Right ventricle myocardium superior (tissue), 1 donor: ENCODE results near the gene NTMT1. TPM values are rescaled to one million over a fixed set of nuclear protein-coding genes. Genes with fewer than 3 reads are reported as not detected.
"Not testable (repeated sequence)": the region's sequence is repeated elsewhere in the genome, so short reads cannot be mapped to it uniquely, and the experiment has no call there.

Experiments used
- ATAC-seq: fragments of 200-7000 bp; cut with Tn5 transposase; one replicate; pipeline ENCODE4 v1.9.1; 2020; ENCODE audit warnings: mild to moderate bottlenecking; ENCODE audit not compliant: poor library complexity
- DNase-seq: peaks from one replicate; pipeline ENCODE4 v3.0.0-alpha.2; 2020
- intact Hi-C: fragments of 100-400 bp; cut with DNase I; formaldehyde crosslinking; loops from one replicate; pipeline ENCODE4 v1.11.2; 2022
- long read RNA-seq: library from polyadenylated mRNA; unstranded; transcript quantifications from one replicate; pipeline ENCODE4 v2.0.0, GENCODE V29; 2021
- total RNA-seq: library from RNA; stranded (reverse); fragmentation: NEBNext Ultra II Directional; extraction: Animal tissue kit (Norgen Biotek cat#: 25700); gene quantifications from one replicate; pipeline ENCODE4 v1.2.1, GENCODE V29; 2021
- donor health status: DM: no; HTN: yes; CAD: no; lungs with severe emphysema.

NTMT1 gene, protein sequence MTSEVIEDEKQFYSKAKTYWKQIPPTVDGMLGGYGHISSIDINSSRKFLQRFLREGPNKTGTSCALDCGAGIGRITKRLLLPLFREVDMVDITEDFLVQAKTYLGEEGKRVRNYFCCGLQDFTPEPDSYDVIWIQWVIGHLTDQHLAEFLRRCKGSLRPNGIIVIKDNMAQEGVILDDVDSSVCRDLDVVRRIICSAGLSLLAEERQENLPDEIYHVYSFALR
- 66.7 TPM for total RNA-seq
- long read RNA-seq, transcript NTMT1-202 (4 exons, 741 nt) = minor isoform, 8 of 95 reads
- long read RNA-seq, transcript NTMT1-203 (4 exons, 1,315 nt) = major isoform, 70 of 95 reads
- long read RNA-seq, partial matches to known transcripts = 1 of 95 reads
- long read RNA-seq, other reads (novel, unspliced or antisense) = 5 of 95 reads

DNA sequence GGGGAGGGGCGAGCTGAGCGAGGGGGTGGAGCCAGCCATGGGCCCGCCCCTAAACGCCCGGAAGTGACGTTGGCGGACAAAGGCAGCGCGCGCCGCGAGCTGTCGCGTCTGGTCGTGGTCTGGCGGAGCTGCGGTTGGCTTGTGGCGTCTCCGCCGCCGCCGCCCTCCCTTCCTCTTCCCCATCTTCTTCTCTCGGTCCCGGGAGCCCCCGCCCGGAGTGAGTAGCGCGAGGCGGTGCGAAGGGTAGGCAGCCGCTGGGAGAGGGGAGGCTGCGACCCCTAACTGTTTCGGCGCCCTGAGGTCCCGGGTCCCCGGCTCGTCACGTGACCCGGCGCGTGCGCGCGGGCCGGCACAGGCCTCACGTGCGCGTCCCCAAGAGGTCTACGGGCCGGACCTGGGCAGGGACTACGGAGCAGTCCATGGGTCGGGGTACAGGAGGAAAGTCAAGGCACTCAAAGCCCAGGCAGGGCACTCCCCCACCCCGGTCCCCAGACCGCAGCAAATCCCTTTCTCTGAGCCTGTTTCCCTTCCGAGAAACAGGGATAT, at the start of gene NTMT1:
TSS of gene NTMT1 (plus strand) at position 85 of the 546 bp plus-strand sequence. CDS start 6,541 bp downstream, outside the sequence.
- ATAC-seq (peak; percentile 96), DNase-seq (peak; percentile 92)
- intact Hi-C loops = no loop called here

DNA sequence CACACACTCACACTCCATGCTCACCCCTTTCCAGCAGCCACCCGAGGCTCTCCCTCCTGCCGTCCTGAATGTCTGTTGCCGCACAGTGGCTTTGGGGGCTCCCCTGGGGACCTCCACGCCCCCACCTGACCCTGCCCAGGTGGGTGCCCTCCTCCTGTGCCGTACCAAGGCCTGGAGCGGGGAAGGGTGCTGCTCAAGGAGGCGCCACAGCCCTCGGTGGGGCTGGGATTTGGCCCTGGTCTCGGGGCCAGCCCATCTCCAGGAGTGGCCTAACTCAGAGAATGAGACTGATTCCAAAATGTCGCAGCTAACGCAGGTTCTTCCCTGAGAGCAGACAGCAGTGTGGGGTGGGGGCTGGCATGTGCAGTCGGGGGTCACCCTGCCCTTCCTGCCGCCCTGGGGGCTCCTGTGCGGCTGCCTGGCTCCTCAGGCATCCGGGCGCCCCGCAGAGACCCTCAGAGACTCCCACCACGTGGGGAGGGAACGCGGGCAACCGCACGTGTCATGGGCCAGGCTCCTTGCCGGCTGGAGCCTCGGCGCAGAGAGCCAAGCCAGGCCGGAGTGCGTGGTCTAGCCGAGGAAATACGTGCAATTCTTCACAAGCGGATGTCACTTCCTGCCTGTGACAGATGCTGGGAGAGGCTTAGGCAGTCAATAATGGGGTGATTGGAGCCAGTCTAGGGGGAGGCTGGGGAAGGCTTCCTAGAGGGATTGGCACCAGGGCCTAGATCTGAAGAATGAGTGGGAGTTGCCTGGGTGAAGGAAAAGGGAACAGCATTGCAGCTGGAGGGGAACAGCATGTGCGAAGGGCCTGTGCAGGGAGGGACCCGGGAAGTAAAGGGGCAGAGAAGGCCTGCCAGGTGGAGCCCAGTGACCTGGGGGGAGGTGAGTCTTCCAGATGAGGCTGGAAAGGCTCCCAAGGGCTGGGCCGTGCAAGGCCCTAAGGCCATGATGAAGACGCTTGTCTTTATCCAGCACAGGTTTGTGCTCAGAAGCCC, 49.1 kb upstream of the NTMT1 start:
- intact Hi-C loops = no loop called here
- DNase-seq (peak; percentile 54), ATAC-seq (no peak)

DNA sequence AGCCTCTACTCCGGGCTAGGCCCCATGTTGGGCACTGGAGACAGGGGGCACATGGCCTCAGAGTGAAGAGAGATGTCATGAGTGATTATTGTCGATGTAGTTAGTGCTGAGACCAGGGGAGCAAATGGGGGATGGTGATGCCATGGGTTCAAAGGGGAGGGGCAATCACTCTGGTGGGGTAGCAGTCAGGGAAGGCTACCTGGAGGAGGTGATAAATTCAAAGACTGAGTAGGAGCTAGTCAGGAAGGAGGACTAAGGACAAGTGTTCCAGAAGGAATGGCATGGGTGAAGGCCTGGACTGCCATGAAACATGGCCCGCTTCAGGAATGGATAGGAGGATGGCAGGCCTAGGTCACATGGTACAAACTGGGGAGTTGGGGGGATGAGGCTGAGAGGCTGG, 46.7 kb upstream of the NTMT1 start:
- ATAC-seq = no peak

DNA sequence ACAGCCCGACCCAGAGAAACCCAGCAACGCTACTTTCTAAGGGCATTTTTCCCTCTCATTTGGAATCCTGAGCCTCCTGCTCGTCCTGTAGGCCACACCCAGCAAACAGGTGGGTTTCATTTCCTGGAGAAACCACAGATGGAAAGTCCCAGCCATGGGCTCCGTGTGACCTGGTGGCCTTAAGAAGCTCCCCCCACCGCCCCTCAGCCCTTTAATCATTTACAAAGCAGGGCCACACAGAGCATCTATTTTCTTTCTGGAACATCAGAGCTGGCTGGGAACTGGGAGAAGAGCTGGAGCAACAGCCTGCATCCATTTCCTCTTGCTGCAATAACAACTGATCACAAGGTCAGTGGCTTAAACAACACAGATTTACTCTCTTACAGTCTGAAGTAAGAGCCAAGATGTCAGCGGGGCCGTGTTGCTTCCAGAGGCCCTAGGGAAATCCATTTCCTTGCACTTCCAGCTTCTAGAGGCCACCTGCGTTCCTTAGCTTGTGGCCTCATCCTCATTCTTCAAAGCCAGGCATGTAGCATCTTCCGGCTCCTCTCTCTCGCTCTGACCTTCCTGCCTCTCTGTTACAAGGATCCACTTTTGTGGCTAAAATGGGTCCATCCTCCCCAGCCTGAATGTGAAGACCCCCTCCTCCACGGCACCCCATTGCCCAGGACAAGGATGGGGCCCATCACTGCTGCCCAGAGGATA, 45.6 kb upstream of the NTMT1 start:
- ATAC-seq (no peak), DNase-seq (no peak)
- intact Hi-C loops = no loop called here

More for the DNA sequence above, 46.7 kb upstream of the NTMT1 start:
- DNase-seq = no peak
- intact Hi-C loops = no loop called here

DNA sequence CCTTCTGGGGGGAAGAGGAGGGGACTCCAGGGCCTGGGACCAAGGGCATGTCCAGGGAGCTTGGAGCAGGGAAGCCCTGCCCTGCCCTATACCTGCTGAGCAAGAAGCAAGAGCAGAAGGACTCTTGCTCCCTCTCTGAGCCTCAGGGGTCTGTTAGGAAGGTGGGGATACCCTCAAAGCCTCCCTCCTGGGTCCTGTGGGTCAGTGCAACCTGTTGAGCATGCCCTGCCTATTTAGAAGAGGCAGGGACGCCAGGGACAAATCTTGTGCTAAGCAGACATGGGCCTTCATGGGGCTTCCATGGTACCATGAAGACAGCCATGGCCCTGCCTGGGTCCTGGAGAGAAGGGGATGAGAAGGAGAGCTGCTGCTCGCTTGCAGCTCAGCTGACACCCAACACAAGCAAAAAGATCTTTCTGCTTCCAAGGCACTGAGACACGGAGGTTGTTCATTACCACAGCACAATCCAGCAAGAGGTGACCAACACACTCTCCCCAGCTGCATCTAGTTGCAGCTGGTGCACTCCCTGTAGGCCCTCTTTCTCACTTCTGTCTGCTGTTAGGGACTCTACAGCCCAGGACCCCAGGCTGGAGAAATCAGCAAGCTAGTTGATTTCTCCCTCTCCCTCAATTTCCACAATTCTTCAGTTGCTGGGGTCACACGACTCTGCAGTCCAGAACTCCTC, 44.3 kb upstream of the NTMT1 start:
- no peak for ATAC-seq
- DNase-seq = no peak
- intact Hi-C loops = no loop called here

DNA sequence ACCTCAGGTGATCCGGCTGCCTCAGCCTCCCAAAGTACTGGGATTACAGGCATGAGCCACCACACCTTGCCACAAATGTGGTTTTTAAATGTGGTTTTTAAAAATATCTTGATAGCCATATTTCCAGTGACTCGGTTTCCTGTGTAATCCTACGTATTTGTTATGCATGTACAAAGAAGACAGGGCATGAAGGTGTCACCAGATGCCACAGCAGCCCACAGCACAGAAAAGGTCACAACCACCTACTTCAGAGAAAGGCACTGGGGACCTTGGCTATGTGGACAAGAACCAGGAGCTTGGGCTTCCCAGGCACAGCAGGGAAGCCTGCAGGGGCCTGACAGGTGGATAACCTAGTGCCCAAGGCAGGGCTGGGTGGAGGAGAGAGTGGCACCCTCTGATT, 43.1 kb upstream of the NTMT1 start:
- DNase-seq (no peak), ATAC-seq (no peak)
- intact Hi-C loops = no loop called here

DNA sequence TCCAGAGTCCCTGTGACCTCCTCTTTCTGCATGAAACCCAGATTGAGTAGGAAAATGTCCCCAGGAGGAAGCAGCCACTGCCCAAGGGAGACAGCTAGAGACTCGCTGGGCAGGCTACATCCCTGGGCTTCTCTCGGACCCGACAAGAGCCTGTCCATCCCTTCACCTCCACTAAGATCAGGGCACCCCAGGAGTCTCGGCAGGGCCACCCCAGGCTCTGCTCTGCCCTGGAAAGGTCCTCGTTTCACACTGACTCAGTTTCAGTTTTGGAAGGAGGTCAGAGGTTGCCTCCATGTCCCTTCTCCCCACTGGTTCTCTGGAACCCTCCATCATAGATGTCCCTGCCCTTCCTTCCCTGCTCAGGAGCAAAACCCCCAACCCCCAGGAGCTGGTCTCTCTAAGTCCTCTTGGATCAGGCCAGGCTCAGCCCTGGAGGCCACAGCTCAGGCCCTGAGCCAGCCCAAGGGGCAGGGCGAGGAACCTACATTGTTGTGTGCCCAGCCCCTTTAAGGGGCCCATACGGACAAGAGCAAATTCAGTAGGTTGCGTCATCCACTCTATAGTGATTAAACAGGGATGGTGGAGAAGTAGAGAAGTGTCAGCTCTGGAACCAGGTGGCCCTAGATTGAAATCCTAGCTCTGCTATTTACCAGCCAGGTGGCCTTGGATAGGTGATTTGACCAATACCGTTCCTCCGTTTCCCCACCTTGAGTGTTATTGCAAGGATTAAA, 42.5 kb upstream of the NTMT1 start:
- ATAC-seq = no peak

DNA sequence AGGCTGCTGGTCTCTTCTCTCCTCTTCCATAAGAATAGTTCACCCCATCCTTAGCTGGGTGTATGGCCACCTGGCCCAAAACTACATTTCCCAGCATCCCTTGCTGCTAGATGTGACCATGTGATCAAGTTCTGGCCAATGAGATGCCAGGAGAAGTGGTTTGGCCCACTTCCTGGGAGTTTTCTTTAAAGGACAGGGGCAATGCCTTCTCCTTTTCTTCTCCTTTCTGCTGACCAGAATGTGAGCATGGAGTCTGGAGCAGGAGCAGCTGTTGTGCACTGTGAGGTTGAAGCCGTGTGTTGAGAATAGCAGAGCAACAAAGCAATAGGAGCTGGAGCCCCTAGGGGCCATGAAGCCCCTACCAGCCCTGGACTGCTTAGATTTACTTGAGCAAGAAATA, 41.8 kb upstream of the NTMT1 start:
- peak; percentile 89 for ATAC-seq
- intact Hi-C loops = no loop called here
- DNase-seq = peak; percentile 63

More for the DNA sequence above, 42.5 kb upstream of the NTMT1 start:
- no peak for DNase-seq
- intact Hi-C loops = no loop called here

DNA sequence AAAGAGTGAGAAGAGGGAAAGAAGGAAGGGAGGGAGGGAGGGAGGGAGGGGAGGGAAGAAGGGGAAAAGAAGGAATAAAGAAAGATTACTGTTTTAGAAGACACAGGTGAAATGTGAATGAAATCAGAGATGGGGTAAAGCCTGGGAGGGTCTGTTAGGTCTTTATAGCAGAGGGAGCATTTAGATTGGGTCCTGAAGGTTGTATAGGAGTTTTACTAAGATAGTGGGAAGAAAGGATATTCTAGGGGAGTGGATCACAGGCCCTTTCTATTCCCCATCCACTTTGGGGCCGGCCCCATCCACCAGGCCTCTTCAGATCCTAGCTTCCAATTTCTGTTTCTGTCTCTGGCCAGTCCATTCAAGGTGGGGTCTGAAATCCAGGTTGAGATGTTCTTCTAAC, 40.6 kb upstream of the NTMT1 start:
- no peak for DNase-seq
- ATAC-seq = no peak
- intact Hi-C loops = no loop called here

DNA sequence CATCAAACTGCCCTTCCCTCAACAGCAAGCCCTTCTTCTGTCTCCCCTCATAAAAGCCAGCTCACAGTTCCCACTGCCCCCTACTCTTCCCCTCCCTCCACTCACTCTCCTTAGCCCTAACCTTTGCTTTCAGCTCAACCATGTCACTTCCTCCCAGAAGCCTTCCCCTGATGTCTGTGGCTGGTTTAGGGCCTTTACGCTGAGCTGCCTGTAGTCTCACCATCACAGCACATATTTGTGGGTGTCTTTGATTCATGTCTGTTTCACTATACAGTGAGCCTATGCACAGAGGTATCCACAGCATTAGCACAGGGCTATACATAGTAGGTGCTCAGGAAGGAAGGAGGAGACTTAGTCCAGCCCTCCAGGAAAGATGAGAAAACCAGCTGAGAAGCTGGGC, 39.7 kb upstream of the NTMT1 start:
- DNase-seq = no peak
- ATAC-seq = no peak
- intact Hi-C loops = no loop called here

DNA sequence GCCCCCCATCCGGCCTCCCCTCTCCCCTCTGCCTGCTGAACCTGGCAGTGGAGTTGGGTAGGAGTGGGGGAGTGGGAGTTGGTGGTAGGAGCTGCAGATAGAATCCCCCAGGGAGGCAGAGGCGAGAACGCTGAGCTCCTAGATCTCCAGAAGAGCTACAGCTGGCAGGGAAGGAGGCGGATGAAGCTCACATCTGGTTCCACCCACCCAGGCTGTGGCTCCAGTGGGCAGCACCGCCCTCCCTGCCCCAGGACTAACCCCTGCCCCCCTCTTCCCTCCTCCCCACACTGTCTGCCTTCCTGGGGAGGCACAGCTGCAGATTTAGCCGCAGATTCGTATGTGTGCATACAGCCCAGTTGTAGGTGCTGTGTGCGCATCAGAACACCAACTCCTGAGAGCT, 39.3 kb upstream of the NTMT1 start:
- intact Hi-C loops = no loop called here
- DNase-seq = no peak
- ATAC-seq = no peak

DNA sequence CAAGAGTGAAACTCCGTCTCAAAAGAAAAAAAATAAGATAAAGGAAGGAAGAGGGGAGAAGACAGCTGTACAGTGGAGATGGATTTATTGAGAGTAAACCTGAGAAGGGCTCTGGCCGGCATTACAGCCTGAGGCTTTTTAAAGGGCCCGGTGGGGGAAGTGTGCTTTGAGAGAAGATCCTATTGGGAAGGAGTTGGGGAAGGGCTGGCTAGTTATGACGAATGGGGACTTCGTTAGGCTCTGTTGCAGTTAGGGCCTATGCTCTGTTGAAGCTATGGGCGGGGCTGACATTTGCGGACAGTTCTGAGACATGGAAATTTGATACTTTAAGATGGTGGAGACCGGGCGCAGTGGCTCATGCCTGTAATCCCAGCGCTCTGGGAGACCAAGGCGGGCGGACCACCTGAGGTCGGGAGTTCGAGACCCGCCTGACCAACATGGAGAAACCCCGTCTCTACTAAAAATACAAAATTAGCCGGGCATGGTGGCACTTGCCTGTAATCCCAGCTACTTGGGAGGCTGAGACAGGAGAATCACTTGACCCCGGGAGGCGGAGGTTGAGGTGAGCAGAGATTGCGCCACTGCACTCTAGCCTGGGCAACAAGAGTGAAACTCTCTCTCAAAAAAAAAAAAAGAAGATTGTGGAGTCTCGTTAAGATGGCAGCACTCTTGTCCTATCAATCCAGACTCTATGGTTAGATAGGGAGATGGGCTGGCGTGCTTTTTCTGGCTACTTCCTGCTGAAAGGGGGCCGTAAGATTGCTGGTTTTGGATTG, 38.3 kb upstream of the NTMT1 start:
- intact Hi-C loops = no loop called here
- ATAC-seq (no peak), DNase-seq (no peak)

DNA sequence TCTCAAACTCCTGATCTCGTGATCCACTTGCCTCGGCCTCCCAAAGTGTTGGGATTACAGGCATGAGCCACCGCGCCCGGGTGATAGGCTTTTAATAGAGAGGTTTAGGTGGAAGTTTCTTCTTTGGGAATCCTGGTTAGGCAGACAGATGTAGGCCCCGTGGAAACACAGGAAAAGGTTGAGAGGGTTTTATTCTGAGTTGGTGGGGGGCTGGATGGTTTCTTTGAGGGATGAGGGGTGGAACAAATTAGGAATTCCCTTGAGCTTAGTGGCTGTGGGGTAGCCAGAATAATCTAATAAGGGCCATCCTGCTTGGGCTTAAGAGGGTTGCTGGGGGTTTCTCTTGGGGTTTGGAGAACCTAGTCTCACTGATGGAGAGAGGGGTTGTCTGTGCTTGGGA, 35.5 kb upstream of the NTMT1 start:
- DNase-seq (no peak), ATAC-seq (no peak)
- intact Hi-C loops = no loop called here

DNA sequence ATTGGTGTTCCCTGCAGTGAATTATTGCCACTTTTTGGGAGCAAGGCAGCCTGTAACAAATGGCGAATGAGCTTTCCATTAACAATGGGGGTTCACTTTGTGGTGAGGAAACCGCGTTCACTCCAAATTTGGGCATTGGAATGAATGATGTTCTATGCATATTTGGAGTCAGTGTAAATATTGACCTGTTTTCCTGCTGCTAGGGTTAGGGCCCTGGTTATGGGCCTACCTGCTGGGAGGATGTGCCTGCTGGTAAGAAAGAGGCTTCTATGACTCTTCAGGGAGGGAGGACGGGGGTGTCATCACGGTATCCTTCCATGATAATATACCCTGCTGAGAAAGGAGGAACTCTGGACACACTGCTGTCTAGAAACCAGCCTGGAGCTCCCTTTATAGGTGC, 34.0 kb upstream of the NTMT1 start:
- ATAC-seq (no peak), DNase-seq (no peak)
- intact Hi-C loops = no loop called here

DNA sequence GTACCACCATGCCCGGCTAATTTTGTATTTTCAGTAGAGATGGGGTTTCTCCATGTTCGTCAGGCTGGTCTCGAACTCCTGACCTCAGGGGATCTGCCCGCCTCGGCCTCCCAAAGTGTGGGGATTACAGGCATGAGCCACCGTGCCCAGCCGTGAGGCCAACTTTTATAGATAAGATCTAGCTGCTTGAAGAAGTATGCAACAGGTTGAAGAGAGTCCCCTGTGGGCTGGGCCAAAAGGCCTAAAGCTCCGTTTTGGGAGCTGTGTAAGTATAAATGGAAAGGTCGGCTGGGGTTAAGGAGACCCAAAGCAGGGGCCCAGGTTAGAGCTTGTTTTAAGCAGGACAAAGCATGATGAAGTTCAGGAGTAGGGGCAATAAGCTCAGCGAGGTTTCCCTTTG, 33.2 kb upstream of the NTMT1 start:
- ATAC-seq, intact Hi-C loops, DNase-seq: not testable (repeated sequence)

DNA sequence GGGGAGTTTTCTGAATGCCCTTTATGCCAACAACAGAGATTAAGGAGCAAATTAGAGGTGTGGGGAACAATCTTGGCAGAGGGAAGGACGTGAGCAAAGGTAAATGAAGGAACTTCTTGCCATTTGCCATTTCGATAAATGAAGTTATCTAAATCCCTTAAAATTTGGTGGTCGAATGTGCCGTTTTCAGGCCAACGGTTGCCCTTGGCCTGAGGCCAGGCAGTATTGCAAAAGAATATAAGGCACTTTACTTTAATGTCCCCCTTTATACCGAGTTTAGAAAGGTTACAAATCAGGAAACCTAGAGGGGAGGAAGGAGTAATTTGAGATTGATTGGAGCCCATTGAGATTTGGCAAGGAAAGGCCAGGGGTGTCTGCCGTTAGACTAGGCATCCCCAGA, 31.3 kb upstream of the NTMT1 start:
- intact Hi-C loops = no loop called here
- ATAC-seq = no peak
- DNase-seq = no peak

DNA sequence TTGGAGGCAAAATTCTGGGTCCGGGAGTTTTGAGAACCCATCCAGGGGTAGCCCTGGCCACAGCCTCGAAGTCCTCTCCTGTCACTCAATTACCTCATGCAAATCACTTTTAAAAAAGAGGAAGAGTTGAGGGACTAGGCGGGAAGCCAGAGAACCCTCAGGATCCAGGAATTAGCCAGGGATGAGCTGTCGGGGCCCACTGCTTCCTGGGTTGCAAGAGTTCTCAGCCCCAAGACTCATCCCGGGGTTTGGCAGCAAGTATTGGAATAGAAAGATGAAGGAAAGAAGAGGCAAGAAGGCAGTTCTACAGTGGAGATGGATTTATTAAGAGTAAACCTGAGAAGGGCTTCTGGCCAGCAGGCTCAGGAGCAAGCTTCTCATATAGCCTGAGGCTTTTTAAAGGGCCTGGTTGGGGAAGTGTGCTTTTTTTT, 30.6 kb upstream of the NTMT1 start:
- intact Hi-C loops = no loop called here
- DNase-seq = no peak
- no peak for ATAC-seq
